HG03469 (cell line): Measurements from ENCODE around the gene CRAT.

Source experiments
- ATAC-seq: cut with Tn5 transposase; IDR thresholded peaks from one replicate; pipeline ENCODE4 v1.9.1; 2021; ENCODE audit warnings: mild to moderate bottlenecking, moderate library complexity, moderate number of reproducible peaks; ENCODE audit not compliant: unreplicated experiment

The CRAT gene

DNA sequence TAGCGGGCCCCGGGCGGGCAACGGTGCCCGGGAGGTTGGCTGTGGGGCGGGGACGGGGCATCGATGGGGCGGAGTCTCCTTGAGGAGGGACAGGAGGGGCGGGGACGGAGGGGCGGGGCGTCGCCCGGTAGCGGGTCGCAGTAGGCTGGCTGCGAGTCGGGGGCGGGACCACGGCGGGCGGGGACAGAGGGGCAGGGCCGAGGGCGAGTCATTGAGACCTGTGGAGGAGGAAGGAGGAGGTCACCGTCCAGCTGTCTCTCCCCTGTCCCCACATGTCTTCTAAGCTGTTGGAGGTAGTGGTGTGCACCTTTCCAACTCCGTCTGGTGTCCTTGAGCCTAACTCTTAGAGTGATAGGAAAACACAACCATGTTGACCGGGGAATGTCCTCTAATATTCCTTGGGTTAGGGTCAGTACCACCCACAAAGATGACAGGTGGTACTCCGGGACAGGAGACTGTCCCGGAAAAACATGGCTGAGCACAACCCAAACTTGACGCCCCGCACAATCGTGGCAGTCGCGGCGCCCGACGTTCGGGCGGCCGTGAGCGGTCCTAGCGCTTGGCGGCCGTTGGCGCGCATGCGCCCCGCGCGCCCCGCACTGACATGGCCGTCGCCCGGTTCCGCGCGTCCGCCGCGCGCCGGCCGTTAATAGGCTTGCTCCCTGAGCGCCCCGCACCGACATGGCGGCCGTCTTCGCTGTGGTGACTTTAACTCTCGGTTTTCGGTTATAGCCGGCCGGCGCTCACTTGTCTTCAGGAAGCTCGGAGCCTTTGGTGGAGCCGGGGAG is at the start of gene CRAT, which contains the start of gene PTPA:
Gene CRAT (minus strand): TSS at position 54 of the 788 bp plus-strand sequence. CDS start 284 bp downstream, outside the sequence.
Gene PTPA (plus strand): TSS at position 676 of the 788 bp plus-strand sequence. CDS start 186 bp downstream, outside the sequence.
- ATAC-seq: peak; percentile 37

DNA sequence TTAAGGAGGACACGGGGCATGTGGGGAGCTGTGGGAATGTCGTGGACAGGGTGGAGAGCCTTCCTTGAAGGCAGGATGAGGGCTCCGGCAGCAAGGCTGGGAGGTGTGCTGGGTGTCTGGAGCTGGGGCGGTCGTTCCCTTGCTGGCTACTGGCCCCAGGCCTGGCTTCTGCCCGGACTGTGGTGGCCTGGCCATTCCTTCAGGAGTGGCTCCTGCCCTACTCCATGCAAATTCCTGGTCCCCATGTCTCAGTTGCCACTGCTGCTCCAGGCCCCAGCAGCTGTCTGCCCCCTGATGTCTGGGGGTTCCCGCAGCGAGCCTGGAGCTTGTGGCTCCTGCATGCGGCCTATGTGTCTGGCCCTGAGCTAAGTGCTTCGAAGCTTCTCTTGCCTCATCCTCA is 45.6 kb upstream of the CRAT start:
- no peak for ATAC-seq

DNA sequence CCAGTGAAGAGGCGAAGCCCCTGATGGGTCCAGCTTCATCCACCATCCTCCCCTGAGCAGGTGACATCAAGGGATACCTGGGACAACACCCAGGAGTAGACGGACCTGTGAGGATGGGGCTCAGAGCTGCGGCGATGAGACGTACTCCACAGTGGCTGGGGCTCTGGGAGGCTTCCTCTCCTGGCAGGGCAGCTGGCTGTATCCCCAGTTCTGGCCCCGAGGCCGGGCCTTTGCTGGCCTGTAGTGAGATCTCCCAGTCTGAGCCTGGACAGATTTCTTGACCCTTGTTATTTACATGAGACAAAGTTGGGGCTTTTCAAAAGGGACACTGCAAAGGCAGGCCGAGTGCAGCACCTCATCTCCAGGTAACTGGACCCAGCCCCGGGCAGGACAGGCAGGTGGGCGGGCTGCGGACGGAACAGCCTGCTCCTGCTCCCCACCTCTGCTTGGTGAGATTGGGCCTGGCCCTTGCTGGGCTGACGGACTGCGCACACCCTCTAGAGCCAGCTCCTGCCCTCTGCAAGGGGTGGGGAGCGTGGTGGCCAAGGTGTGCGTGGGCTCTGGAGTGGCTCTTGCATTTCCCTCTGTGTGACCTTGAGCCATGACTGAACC is 44.4 kb upstream of the CRAT start:
- no peak for ATAC-seq

DNA sequence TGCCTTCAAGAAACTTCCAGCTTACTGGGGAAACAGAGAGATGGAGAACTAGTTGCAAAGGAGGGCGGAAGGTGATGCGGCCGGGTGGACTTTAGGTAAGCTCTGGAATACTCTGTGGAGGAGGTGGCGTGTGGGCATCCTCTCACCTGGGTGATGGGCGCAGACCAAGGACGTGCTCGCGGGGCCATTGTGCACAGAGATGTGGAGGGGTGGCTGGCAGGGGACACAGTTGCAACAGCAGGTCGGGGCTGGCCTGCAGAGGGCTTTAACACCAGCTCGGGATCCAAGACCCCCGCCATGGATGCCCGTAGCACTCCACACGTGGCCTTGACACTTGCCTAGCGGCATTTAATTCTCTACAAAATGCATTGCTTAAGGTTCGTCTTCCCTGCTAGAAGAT is 40.9 kb upstream of the CRAT start:
- ATAC-seq: no peak

DNA sequence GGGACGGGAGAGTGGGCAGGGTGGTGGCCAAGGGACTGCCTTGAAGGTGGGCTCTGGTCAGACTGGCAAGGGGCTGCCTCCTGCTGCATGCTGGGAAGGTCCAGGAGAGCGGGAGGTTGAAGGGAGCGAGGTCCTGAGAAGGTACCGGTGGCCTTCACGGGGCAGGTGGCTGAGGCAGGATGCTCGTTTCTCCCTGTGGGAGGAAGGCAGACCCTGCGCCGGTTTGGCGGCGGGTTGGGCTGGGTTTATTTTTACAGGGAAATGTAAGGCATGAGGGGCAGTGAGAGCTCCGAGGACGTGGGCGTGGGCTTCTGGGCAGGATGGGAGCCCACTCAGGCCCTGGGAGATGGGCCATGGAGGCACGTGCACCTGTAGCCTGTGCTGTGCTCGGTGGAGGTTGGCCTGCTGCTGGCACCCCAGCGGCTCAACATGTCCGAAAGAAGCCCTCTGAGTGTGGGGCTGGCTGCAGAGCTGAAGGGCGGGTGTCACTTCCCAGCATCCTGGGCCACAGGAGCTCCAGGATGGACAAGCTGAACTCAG is 40.1 kb upstream of the CRAT start:
- no peak for ATAC-seq

DNA sequence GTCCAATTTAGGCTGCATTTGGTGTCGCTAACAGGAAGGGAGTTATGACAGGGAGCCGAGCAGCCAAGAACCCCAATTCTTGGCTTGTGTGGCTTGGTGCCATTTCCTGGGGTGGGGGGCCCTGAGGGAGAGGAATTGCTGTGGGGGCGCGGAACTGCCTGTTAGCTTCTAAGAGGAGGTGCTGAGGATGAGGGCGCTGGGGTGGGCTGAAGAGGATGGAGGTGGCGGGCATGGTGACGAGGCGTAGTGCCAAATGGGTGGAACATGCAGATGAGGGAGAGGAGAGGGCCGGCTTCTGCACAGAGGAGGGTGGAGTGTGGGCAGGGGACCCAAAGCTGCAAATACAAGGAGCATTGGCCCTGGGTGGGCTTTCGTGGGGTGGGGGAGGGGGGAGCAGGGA is 39.5 kb upstream of the CRAT start:
- ATAC-seq: no peak

DNA sequence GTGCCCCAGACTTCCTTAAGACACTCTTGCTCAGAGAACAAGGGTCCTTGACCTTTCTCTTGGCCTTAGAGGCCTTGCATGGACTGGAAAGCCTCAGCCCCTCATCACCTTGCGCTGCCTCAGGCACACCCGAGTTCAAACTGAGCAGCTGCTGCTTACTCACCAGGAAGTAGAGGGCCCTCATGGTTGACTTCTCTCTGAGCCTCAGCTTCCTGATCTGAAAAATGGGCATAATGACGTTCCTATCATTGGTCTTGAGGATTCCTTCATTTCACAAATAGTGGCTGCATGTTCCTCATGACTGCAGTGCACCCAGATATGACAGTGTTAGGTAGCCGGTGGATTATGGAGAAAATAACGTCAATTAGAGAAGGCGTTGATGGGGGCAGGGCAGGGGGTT is 38.8 kb upstream of the CRAT start:
- no peak for ATAC-seq

DNA sequence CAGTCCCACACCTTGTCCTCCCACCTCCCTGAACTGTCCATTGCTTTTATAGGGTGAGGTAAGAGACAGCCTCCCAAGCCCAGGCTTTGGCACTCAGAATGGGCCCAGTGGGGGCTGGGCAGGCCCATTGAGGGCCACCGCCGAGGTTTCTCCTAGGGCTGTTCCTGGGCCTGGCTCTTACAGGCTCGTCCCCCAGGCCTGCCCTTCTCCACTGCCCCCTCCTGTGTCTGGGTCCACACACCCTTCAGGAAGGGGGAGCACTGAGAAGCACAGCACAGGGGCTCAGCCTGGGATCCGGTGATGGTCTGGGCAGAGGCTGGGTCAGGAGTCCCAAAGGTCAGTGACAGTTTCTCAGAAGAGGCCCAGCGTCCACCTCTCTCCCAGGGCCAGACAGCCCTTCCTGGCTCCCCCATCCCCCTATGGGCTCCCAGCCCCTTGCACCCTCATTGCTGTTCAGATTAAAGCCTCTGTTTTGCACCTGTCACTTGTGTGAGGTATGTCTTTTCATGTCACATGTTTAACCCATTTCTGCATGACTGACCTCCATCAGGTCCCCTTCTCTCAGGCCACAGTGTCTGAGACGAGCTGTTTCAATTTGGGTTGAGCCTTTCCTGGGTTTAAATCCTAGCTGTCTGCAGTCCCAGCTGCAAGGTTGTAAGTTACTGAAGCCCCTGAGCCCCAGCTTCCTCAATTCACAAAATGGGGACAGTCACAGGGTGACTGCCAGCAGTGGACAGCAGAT is 38.0 kb upstream of the CRAT start:
- ATAC-seq: no peak

DNA sequence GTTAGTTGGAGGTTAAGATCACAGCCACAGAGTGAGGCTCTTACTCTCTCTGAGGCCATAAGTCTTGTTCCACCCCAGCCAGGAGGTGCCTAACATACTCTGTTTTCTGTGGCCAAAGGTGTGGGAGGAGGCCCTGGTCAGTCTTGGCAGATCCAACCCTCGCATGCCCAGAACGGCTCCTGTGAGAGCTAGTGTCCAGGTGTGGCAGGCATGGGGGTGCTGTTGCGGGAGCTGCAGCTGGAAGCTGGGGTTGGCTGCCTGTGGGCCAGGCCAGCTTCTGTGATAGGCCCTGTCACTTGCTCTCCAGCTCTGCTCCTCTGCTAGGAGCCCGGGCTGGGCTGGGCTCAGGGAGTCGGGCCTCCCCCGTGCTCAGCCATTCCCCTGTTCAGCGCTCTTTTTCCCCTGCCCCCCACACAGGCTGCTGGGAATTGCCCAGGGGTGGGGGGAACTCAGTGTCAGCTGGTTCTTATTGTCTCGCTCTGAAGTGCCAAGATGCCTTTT is 35.9 kb upstream of the CRAT start:
- ATAC-seq: no peak

DNA sequence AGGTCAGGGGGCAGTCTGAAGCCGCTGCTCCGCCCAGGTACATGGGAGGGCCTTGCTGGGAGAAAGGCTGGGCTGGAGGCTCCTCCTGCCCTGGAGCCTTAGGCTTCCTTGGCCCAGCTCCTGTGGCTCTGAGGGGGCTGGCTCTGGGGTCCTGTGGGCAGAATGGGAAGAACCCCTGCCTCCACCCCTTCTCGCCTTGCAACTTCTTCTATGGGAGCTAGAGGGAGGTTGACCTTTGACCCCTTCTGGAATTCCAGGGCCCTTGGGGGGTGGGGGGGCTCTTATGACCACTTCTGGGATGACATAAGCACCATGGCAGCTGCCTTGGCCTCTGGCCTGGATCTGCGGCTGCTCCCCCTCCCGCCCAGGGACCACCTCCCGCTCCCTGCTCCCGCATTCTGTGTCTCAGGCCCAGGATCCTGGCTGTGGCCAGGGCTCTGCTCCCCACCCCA is 35.3 kb upstream of the CRAT start:
- ATAC-seq: no peak

DNA sequence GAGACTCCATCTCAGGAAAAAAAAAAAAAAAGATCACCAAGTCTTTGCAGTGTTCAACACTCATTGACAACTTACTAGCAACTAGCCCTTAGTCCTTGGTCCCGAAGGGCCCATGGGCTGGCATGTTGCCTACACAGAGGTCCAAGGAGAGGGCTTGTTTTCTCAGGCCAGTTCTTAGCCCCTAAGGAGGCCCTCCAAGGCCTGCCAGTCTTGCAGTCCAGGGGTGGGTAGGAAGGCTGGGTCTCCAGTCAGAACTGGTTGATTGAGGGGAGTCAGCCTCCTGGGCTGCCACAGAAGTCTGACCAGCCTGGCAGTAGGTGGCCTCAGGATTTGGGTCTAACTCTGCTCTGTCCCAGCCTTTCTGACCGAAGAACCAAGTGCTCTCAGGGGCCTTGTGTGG is 34.7 kb upstream of the CRAT start:
- no peak for ATAC-seq

DNA sequence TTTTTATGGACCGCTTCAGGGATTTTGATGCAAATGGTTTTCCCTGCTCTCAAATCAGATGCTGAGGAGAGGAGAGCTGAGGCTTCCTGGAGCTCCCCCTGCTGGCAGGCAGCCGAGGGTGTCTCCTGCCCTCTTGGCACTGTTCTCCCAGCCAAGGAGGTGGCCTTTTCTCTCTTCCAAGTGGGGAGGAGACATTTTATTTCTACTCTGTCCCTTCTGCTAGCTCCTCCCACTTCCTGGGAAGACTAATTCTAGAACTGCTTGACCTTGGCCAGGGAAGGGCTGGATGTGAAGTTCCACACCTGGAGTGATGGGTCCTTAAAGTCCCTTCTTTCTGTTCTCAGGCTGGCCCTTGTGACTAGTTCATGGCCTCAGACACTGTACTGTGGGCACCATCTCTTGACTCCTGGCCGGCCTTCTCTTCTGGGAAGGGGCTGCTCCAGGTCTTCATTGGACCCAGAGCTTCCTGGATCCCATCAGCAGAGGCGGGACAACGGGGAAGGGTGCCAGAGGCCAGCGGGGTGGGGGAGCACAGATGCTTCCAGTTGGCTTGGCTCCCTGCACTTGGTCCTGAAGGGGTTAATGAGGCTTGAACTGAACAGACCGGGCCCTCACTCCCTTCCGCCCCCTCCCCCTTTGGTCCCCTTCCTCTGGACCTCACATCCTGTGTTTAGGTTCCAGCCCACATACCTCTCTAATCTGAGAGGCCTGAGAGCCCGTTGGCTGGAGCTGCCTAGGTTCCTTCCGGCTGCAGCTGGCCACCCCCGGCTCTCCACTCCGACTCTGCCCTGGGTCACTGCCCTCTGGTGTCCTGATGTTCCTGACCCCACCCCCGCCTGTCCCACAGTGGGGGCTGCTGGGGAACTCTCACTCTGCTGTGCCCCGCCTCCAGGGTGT is 32.7 kb upstream of the CRAT start:
- ATAC-seq: no peak

DNA sequence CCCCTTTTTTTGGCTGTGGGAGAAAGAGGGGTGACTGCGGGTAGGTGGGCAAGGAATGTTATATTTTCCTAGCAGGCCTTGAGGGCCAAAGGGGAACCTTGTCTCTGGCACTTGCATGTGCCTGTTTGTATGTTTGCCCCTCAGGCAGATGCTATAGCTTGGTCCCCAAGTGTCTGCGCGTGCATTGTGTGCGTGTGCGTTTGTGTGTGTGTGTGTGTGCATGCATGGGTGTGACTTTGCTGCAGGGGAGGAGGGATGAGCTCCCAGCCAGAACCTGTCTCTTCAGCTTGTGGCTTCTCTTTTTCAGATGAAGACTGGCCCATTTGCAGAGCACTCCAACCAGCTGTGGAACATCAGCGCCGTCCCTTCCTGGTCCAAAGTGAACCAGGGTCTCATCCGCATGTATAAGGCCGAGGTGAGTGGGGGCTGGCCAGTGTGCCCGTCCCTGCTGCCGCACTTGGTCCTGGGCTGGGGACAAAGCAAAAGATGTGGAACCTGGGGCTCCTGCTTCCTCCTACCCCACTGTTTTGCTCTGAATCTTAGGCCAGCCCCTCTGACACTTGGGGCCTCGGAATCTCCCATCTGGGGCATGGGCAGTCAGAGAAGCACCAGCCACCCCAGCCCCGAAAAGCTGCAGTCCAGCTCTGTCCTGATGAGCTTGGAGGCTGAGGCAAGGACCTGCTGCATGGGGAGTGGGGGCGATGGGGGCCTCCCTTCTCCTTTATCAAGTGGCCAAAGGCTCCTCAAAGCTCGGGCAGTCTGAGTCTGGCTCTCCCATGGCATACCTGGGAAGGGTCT is 31.7 kb upstream of the CRAT start:
- no peak for ATAC-seq

DNA sequence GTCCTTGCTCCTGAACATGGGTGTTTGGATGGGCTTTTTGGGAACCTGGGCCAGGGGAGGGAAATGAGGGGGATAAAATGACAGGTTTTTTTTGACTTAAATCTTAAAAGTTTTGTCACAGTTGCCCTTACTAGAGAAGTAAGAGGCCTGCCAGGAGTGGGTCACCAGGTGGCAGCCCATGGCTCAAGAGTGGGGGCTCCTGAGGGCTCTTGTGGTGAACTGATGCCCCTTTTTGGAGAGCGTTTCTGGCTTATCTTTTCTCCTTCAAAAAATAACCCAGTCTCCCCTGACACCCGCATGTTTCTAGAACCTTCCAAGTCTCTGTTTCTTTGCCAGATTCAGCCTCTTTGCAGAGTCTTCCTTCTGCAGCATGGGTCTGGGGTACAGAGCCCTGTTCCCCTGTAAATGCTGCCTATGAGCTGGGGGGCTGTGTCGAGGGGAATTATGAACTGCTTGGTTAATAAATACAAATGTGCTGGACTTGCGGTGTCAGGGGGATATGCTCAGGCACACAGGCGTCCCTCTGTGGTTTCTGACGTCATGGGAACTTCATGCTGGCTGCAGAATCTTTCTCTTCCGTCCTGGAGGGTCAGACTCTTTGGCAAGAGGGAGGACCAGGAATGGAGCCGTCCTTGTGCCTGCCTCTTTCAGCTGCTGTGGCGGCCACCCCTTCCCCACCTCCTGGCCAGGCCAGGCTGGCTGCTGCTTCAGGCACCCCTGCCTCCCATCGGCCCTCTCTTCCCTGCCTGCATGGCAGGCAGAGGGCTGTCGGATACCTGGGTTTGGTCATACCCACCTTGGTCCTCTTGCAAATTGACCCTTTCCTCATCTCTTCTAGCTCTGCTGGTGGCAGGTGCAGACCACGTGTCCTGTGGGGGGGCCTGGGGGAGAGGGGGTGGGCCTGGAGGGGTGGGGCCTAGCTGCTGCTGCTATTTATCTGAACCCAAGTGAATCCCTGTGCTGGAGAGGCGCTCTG is 30.8 kb upstream of the CRAT start:
- no peak for ATAC-seq

DNA sequence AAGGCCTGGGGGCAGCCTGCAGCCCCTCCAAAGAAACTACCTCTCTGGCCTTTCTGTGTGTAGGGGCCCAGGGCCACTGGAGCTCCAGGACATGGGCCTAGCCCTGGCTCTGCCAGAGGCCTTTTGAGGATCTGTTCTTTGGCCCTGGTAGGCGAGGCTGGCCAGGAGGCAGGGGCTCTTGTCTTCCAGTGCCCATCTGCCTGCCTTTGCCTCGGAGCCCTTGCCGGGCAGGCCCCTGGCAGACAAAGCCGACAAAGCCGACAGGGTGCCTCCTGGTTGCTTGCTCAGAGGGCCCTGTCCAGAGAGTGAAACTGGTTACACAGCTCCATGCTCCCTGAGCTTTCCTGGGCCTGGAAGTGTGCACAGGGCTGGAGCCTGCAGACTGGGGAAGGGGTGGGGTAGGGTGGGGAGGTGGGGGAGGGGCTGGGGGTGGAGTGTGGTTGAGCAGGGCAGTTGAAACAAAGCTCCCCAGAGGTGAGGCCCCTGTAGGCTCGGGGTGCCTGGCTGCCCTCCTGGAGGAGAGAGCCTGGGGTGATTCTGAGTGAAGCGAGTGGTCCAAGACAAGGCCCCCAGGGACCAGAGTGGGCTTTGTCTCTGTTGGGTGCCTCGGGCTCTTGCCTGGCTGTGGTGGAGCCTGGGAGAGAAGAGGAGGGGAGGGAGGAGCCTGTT is 29.9 kb upstream of the CRAT start:
- no peak for ATAC-seq

DNA sequence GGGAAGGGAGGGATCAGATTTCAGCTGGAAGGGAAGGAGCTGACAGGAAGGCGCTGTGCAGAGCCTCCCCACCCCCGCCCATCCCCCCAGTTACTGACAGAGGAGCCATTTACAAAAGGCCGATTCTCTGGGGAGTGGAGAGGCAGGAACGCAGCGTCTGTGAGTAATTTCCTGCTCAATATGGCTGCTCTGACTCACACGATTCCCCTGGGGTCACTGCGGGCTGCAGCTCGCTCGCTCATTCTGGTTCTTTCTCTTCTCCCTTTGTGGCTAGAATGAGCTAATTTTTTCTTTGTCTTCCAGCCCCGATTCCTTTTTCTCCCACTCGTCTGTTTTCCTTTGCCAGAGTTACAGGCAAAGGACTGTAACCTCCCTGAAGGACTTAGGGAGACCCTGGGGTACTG is 29.4 kb upstream of the CRAT start:
- peak; percentile 51 for ATAC-seq

DNA sequence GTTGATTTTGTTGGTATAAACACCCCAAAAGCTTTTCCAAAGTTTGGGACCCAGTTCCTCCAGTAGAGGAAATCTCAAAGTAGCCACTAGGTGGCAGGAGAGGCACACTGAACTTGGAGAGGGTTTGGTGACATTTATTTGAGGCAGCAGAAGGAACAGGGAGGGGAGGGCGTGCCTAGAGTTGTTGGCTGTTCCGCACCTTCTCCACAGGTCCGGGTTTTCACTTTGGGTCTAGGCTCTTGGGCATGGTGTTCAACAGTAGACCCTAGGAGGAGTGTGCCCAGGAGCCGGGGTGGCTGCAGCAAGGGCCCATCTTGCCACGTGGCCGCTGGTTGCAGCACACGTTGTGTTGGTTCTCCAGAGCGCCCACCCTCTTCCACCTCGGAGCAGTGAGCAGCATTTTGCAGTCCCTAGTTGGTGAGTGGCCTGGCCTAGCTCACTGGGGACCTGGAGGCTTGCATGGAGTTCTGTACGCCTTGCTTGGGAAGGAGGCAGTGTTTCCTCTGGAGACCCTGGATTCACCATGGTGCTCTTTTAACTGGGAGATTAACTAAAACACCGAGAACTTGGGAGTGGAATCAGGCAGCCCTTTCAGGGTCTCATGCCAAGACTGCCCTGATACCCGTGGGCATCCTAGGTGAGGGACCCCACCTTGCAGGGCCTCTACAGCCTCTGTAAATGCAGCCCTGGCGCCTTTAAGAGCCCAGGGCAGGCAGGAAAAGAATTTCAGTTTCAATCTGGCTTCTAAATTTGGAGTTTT is 28.8 kb upstream of the CRAT start:
- ATAC-seq: no peak
